ENCODE measurements around the gene SPC25. TPM values are rescaled to one million over a fixed set of nuclear protein-coding genes. Genes with fewer than 3 reads are reported as not detected.

SPC25 gene
- total RNA-seq, 1 donor from 2014 or later, result 7.1 TPM

GRCh38 chr2:168835969-168836368, 54.3 kb downstream of the SPC25 start:
- TF ChIP-seq CTCF (IDR thresholded peaks at IDR 0.05; ENCODE audit: partially characterized antibody, unreplicated experiment), result no peak
- Mint-ChIP-seq H3K36me3 (ENCODE audit: unreplicated experiment) (peaks cover 4% of the 10 kb centered on the region), H3K4me1 (ENCODE audit: low read depth, unreplicated experiment) (no peaks in the 10 kb centered on the region), H3K9me3 (ENCODE audit: unreplicated experiment) (no peaks in the 10 kb centered on the region), H3K27me3 (ENCODE audit: unreplicated experiment) (peaks cover 1% of the 10 kb centered on the region), H3K4me3 (ENCODE audit: unreplicated experiment) (no peak overlapping the region), H3K27ac (ENCODE audit: unreplicated experiment) (no peak overlapping the region)
- no peak for DNase-seq

- no peaks in the 10 kb centered on the region for H3K27me3 Mint-ChIP-seq (ENCODE audit: unreplicated experiment)
- H3K27ac Mint-ChIP-seq (ENCODE audit: unreplicated experiment), result no peak overlapping the region
- no peaks in the 10 kb centered on the region for H3K9me3 Mint-ChIP-seq (ENCODE audit: unreplicated experiment)
- H3K4me1 Mint-ChIP-seq (ENCODE audit: low read depth, unreplicated experiment), result no peaks in the 10 kb centered on the region
- DNase-seq, result no peak
- no peak for TF ChIP-seq CTCF (IDR thresholded peaks at IDR 0.05; ENCODE audit: partially characterized antibody, unreplicated experiment)
- H3K4me3 Mint-ChIP-seq (ENCODE audit: unreplicated experiment), result no peak overlapping the region
- H3K36me3 Mint-ChIP-seq (ENCODE audit: unreplicated experiment), result no peaks in the 10 kb centered on the region
Observed at GRCh38 chr2:168831662-168832061, 58.6 kb downstream of the SPC25 start.

GRCh38 chr2:168830958-168831357, 59.3 kb downstream of the SPC25 start:
- no peaks in the 10 kb centered on the region for H3K4me1 Mint-ChIP-seq (ENCODE audit: low read depth, unreplicated experiment)
- H3K4me3 Mint-ChIP-seq (ENCODE audit: unreplicated experiment), result no peak overlapping the region
- no peaks in the 10 kb centered on the region for H3K36me3 Mint-ChIP-seq (ENCODE audit: unreplicated experiment)
- H3K27me3 Mint-ChIP-seq (ENCODE audit: unreplicated experiment), result no peaks in the 10 kb centered on the region
- TF ChIP-seq CTCF (IDR thresholded peaks at IDR 0.05; ENCODE audit: partially characterized antibody, unreplicated experiment), result no peak
- DNase-seq, result no peak
- no peaks in the 10 kb centered on the region for H3K9me3 Mint-ChIP-seq (ENCODE audit: unreplicated experiment)
- no peak overlapping the region for H3K27ac Mint-ChIP-seq (ENCODE audit: unreplicated experiment)

- Mint-ChIP-seq H3K9me3 (ENCODE audit: unreplicated experiment) (no peaks in the 10 kb centered on the region), H3K4me3 (ENCODE audit: unreplicated experiment) (no peak overlapping the region), H3K27ac (ENCODE audit: unreplicated experiment) (no peak overlapping the region), H3K36me3 (ENCODE audit: unreplicated experiment) (no peaks in the 10 kb centered on the region), H3K27me3 (ENCODE audit: unreplicated experiment) (no peaks in the 10 kb centered on the region), H3K4me1 (ENCODE audit: low read depth, unreplicated experiment) (no peaks in the 10 kb centered on the region)
- no peak for DNase-seq
- TF ChIP-seq CTCF (IDR thresholded peaks at IDR 0.05; ENCODE audit: partially characterized antibody, unreplicated experiment), result no peak
Observed at GRCh38 chr2:168825126-168825525, 65.1 kb downstream of the SPC25 start.

GRCh38 chr2:168821992-168822391, 68.2 kb downstream of the SPC25 start:
- no peak for DNase-seq
- H3K27me3 Mint-ChIP-seq (ENCODE audit: unreplicated experiment), result no peaks in the 10 kb centered on the region
- peaks cover 10% of the 10 kb centered on the region for H3K4me1 Mint-ChIP-seq (ENCODE audit: low read depth, unreplicated experiment)
- TF ChIP-seq CTCF (IDR thresholded peaks at IDR 0.05; ENCODE audit: partially characterized antibody, unreplicated experiment), result no peak
- no peak overlapping the region for H3K4me3 Mint-ChIP-seq (ENCODE audit: unreplicated experiment)
- H3K9me3 Mint-ChIP-seq (ENCODE audit: unreplicated experiment), result no peaks in the 10 kb centered on the region
- H3K36me3 Mint-ChIP-seq (ENCODE audit: unreplicated experiment), result no peaks in the 10 kb centered on the region
- H3K27ac Mint-ChIP-seq (ENCODE audit: unreplicated experiment), result no peak overlapping the region

Data from glutamatergic neuron (in vitro differentiated cells).